ENCODE measurements around the gene SERGEF. TPM values are rescaled to one million over a fixed set of nuclear protein-coding genes. Genes with fewer than 3 reads are reported as not detected.

The SERGEF gene
- total RNA-seq, 2 donors from 2014 or later: 34.6 to 39.8 TPM

- H3K36me3 Mint-ChIP-seq (ENCODE audit: low read depth): peaks cover 5% of the 10 kb centered on the region
- no peak for ATAC-seq
- no peak for DNase-seq
These were observed 262.6 kb downstream of the SERGEF start for GRCh38 chr11:17750013-17750800.

GRCh38 chr11:17748761-17749721 is 263.8 kb downstream of the SERGEF start:
- peaks cover 5% of the 10 kb centered on the region for H3K36me3 Mint-ChIP-seq (ENCODE audit: low read depth)
- peaks cover 72% of the 10 kb centered on the region for H3K27me3 Mint-ChIP-seq
- H3K4me3 Mint-ChIP-seq: no peak overlapping the region
- no peaks in the 10 kb centered on the region for H3K4me1 Mint-ChIP-seq
- no peak overlapping the region for H3K27ac Mint-ChIP-seq
- H3K9me3 ChIP-seq (ENCODE audit: control insufficient read depth, low read length, poor library complexity, severe bottlenecking): no peaks in the 10 kb centered on the region
- ATAC-seq: no peak
- no peak for DNase-seq

More at GRCh38 chr11:17750013-17750800, 262.6 kb downstream of the SERGEF start:
- Mint-ChIP-seq H3K4me1 (no peaks in the 10 kb centered on the region), H3K27me3 (peaks cover 68% of the 10 kb centered on the region), H3K4me3 (no peak overlapping the region), H3K27ac (no peak overlapping the region)
- H3K9me3 ChIP-seq (ENCODE audit: control insufficient read depth, low read length, poor library complexity, severe bottlenecking): no peaks in the 10 kb centered on the region

- no peaks in the 10 kb centered on the region for H3K4me1 Mint-ChIP-seq
- ATAC-seq: no peak
- peaks cover 5% of the 10 kb centered on the region for H3K36me3 Mint-ChIP-seq (ENCODE audit: low read depth)
- H3K4me3 Mint-ChIP-seq: no peak overlapping the region
- no peaks in the 10 kb centered on the region for H3K9me3 ChIP-seq (ENCODE audit: control insufficient read depth, low read length, poor library complexity, severe bottlenecking)
- H3K27ac Mint-ChIP-seq: no peak overlapping the region
- DNase-seq: no peak
- H3K27me3 Mint-ChIP-seq: peaks cover 78% of the 10 kb centered on the region
These were observed 264.8 kb downstream of the SERGEF start for GRCh38 chr11:17748044-17748443.

- no peaks in the 10 kb centered on the region for H3K4me1 Mint-ChIP-seq
- H3K36me3 Mint-ChIP-seq (ENCODE audit: low read depth): peaks cover 5% of the 10 kb centered on the region
- ATAC-seq (no peak), DNase-seq (no peak)
- no peaks in the 10 kb centered on the region for H3K9me3 ChIP-seq (ENCODE audit: control insufficient read depth, low read length, poor library complexity, severe bottlenecking)
- no peak overlapping the region for H3K27ac Mint-ChIP-seq
- H3K4me3 Mint-ChIP-seq: no peak overlapping the region
- peaks cover 75% of the 10 kb centered on the region for H3K27me3 Mint-ChIP-seq
These were observed 265.5 kb downstream of the SERGEF start for GRCh38 chr11:17747131-17747955.

- DNase-seq (no peak), ATAC-seq (no peak)
- peaks cover 5% of the 10 kb centered on the region for H3K36me3 Mint-ChIP-seq (ENCODE audit: low read depth)
- peaks cover 66% of the 10 kb centered on the region for H3K27me3 Mint-ChIP-seq
- H3K4me3 Mint-ChIP-seq: no peak overlapping the region
- H3K9me3 ChIP-seq (ENCODE audit: control insufficient read depth, low read length, poor library complexity, severe bottlenecking): no peaks in the 10 kb centered on the region
- no peak overlapping the region for H3K27ac Mint-ChIP-seq
- H3K4me1 Mint-ChIP-seq: no peaks in the 10 kb centered on the region
These were observed 266.8 kb downstream of the SERGEF start for GRCh38 chr11:17746096-17746495.

GRCh38 chr11:17745023-17745772 is 267.6 kb downstream of the SERGEF start:
- Mint-ChIP-seq H3K27me3 (peaks cover 59% of the 10 kb centered on the region), H3K4me3 (no peak overlapping the region), H3K4me1 (no peaks in the 10 kb centered on the region), H3K36me3 (ENCODE audit: low read depth) (peaks cover 3% of the 10 kb centered on the region), H3K27ac (no peak overlapping the region)
- no peak for DNase-seq
- no peaks in the 10 kb centered on the region for H3K9me3 ChIP-seq (ENCODE audit: control insufficient read depth, low read length, poor library complexity, severe bottlenecking)
- no peak for ATAC-seq

GRCh38 chr11:17744151-17744940 is 268.5 kb downstream of the SERGEF start:
- H3K27ac Mint-ChIP-seq: no peak overlapping the region
- no peak overlapping the region for H3K4me3 Mint-ChIP-seq
- DNase-seq (no peak), ATAC-seq (no peak)
- no peaks in the 10 kb centered on the region for H3K4me1 Mint-ChIP-seq
- H3K36me3 Mint-ChIP-seq (ENCODE audit: low read depth): peaks cover 3% of the 10 kb centered on the region
- H3K27me3 Mint-ChIP-seq: peaks cover 50% of the 10 kb centered on the region
- H3K9me3 ChIP-seq (ENCODE audit: control insufficient read depth, low read length, poor library complexity, severe bottlenecking): no peaks in the 10 kb centered on the region

GRCh38 chr11:17743808-17744119 is 269.1 kb downstream of the SERGEF start:
- Mint-ChIP-seq H3K27ac (no peak overlapping the region), H3K4me3 (no peak overlapping the region), H3K36me3 (ENCODE audit: low read depth) (peaks cover 3% of the 10 kb centered on the region), H3K27me3 (peaks cover 48% of the 10 kb centered on the region), H3K4me1 (no peaks in the 10 kb centered on the region)
- ATAC-seq (no peak), DNase-seq (no peak)
- H3K9me3 ChIP-seq (ENCODE audit: control insufficient read depth, low read length, poor library complexity, severe bottlenecking): no peaks in the 10 kb centered on the region

GRCh38 chr11:17743026-17743807 is 269.6 kb downstream of the SERGEF start:
- DNase-seq (no peak), ATAC-seq (no peak)
- Mint-ChIP-seq H3K4me3 (no peak overlapping the region), H3K27me3 (peaks cover 46% of the 10 kb centered on the region), H3K36me3 (ENCODE audit: low read depth) (peaks cover 3% of the 10 kb centered on the region), H3K27ac (no peak overlapping the region), H3K4me1 (no peaks in the 10 kb centered on the region)
- no peaks in the 10 kb centered on the region for H3K9me3 ChIP-seq (ENCODE audit: control insufficient read depth, low read length, poor library complexity, severe bottlenecking)

- no peak for ATAC-seq
- H3K4me1 Mint-ChIP-seq: no peaks in the 10 kb centered on the region
- no peaks in the 10 kb centered on the region for H3K36me3 Mint-ChIP-seq (ENCODE audit: low read depth)
These were observed 270.8 kb downstream of the SERGEF start for GRCh38 chr11:17742019-17742418.

GRCh38 chr11:17741487-17741886 is 271.4 kb downstream of the SERGEF start:
- Mint-ChIP-seq H3K4me3 (no peak overlapping the region), H3K4me1 (no peaks in the 10 kb centered on the region), H3K36me3 (ENCODE audit: low read depth) (peaks cover 3% of the 10 kb centered on the region), H3K27me3 (peaks cover 39% of the 10 kb centered on the region), H3K27ac (no peak overlapping the region)
- ATAC-seq: no peak
- DNase-seq: no peak
- H3K9me3 ChIP-seq (ENCODE audit: control insufficient read depth, low read length, poor library complexity, severe bottlenecking): no peaks in the 10 kb centered on the region

More at GRCh38 chr11:17742019-17742418, 270.8 kb downstream of the SERGEF start:
- no peaks in the 10 kb centered on the region for H3K9me3 ChIP-seq (ENCODE audit: control insufficient read depth, low read length, poor library complexity, severe bottlenecking)
- H3K27ac Mint-ChIP-seq: no peak overlapping the region
- H3K27me3 Mint-ChIP-seq: peaks cover 39% of the 10 kb centered on the region
- H3K4me3 Mint-ChIP-seq: no peak overlapping the region
- DNase-seq: no peak

All from T-helper 17 cell (primary cell).